GM19025 (cell line): Measurements from ENCODE around the gene ZNF697.
"Not testable (repeated sequence)": the region's sequence is repeated elsewhere in the genome, so short reads cannot be mapped to it uniquely, and the experiment has no call there.

Experiments used
- ATAC-seq: cut with Tn5 transposase; IDR thresholded peaks from one replicate; pipeline ENCODE4 v1.9.1; 2021; ENCODE audit warnings: mild to moderate bottlenecking, low read depth, moderate library complexity; ENCODE audit not compliant: unreplicated experiment

The ZNF697 gene

GRCh38 chr1:119647734-119648619, at the start of gene ZNF697:
TSS of gene ZNF697 (minus strand) at chr1:119648266. CDS start at chr1:119626100, 22,166 bp downstream.
- peak; percentile 52 for ATAC-seq

- no peak for ATAC-seq
These were observed 49.5 kb upstream of the ZNF697 start for GRCh38 chr1:119697598-119697997.

- ATAC-seq = not testable (repeated sequence)
These were observed 48.8 kb upstream of the ZNF697 start for GRCh38 chr1:119696863-119697262.

GRCh38 chr1:119689511-119689910, 41.4 kb upstream of the ZNF697 start:
- no peak for ATAC-seq

- no peak for ATAC-seq
These were observed 40.7 kb upstream of the ZNF697 start for GRCh38 chr1:119688810-119689209.

GRCh38 chr1:119687434-119688079, 39.5 kb upstream of the ZNF697 start:
- ATAC-seq = no peak

GRCh38 chr1:119686661-119687060, 38.6 kb upstream of the ZNF697 start:
- no peak for ATAC-seq

GRCh38 chr1:119683893-119684292, 35.8 kb upstream of the ZNF697 start:
- no peak for ATAC-seq

- ATAC-seq = no peak
These were observed 34.1 kb upstream of the ZNF697 start for GRCh38 chr1:119682141-119682540.

- no peak for ATAC-seq
These were observed 33.5 kb upstream of the ZNF697 start for GRCh38 chr1:119681560-119681959.

- ATAC-seq = no peak
These were observed 32.7 kb upstream of the ZNF697 start for GRCh38 chr1:119680723-119681122.

- no peak for ATAC-seq
These were observed 32.1 kb upstream of the ZNF697 start for GRCh38 chr1:119680193-119680592.

- ATAC-seq = no peak
These were observed 31.2 kb upstream of the ZNF697 start for GRCh38 chr1:119679223-119679622.

GRCh38 chr1:119676571-119677206, 28.6 kb upstream of the ZNF697 start:
- no peak for ATAC-seq

GRCh38 chr1:119675349-119676345, 27.6 kb upstream of the ZNF697 start:
- no peak for ATAC-seq

GRCh38 chr1:119674835-119675289, 26.8 kb upstream of the ZNF697 start:
- no peak for ATAC-seq

GRCh38 chr1:119674111-119674526, 26.1 kb upstream of the ZNF697 start:
- ATAC-seq = no peak

- no peak for ATAC-seq
These were observed 25.3 kb upstream of the ZNF697 start for GRCh38 chr1:119673171-119673940.

GRCh38 chr1:119670898-119671297, 22.8 kb upstream of the ZNF697 start:
- no peak for ATAC-seq
